Epithelial cell of esophagus (primary cell): ENCODE data around the gene MEGF9.

ENCODE experiments used
- DNase-seq: peaks from one replicate; pipeline ENCODE4 v3.0.0; 2010; ENCODE audit warnings: low read depth
- H3K4me3 ChIP-seq: 2 replicates; pipeline ENCODE4 v1.5.1; 2011; ENCODE audit warnings: mild to moderate bottlenecking, low read length, control low read depth
- TF ChIP-seq, protein P1 (sequence below): IDR thresholded peaks from 2 replicates; pipeline ENCODE4 v1.5.1; 2011; ENCODE audit warnings: low read depth, mild to moderate bottlenecking, low read length, control low read depth, inconsistent platforms; ENCODE audit not compliant: insufficient read depth; ENCODE audit errors: missing control alignments

Gene MEGF9

DNA sequence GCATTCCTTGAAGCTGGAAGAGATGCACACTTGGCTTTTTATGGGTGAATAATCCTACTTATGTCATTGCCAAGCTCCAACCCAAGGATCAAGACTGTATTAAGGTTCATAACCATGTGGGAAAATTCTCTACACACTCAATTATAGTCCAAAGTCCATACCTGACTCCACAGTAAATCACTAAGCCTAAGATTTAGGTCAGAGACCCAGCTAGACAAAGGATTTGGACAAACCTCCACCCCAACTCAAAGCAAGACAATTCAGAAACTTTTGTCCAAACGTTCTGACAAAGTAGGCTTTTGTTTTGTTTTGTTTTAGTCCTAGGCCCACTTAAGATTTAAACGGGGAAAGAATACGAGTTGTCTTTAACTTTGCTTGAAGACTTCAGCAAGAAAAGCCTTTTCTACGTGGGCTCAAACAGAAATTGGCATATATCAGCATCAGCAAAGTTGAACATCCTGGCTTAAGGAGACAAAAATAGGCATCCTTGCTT is 1.7 kb downstream of the MEGF9 start:
- peak overlapping the region; percentile 79 for H3K4me3 ChIP-seq
- TF ChIP-seq, protein P1, sequence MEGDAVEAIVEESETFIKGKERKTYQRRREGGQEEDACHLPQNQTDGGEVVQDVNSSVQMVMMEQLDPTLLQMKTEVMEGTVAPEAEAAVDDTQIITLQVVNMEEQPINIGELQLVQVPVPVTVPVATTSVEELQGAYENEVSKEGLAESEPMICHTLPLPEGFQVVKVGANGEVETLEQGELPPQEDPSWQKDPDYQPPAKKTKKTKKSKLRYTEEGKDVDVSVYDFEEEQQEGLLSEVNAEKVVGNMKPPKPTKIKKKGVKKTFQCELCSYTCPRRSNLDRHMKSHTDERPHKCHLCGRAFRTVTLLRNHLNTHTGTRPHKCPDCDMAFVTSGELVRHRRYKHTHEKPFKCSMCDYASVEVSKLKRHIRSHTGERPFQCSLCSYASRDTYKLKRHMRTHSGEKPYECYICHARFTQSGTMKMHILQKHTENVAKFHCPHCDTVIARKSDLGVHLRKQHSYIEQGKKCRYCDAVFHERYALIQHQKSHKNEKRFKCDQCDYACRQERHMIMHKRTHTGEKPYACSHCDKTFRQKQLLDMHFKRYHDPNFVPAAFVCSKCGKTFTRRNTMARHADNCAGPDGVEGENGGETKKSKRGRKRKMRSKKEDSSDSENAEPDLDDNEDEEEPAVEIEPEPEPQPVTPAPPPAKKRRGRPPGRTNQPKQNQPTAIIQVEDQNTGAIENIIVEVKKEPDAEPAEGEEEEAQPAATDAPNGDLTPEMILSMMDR, result no peak
- peak; percentile 9 for DNase-seq

DNA sequence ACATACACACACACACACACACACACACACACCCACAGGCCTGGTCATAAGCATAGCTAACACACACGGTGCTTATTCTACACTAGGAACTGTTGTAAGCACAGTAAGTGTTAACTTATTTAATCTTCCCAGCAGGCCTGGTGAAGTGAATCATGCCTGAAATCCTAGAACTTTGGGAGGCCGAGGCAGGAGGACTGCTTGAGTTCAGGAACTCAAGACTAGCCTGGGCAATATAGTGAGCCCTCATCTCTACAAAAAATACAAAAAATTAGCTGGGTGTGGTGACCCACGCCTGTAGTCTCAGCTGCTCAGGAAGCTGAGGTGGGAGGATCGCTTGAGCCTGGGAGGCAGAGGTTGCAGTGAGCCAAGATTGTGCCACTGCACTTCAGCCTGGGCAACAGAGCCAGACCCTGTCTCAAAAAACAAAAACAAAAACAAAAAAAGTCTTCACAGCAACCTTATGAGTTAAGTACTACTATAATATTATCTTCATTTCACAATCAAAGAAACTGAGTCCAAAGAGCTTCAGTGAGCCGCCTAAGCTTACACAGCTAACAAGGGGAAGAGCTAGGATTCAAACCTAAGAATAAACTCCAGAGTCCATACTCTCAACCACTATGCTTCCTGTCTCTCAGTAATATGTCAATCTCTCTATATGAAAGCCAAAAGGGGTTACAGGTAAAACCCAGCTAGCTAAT is 2.3 kb downstream of the MEGF9 start:
- H3K4me3 ChIP-seq, result peak overlapping the region; percentile 79
- TF ChIP-seq, protein P1, result no peak

GRCh38 chr9:120711354-120711753 is 2.9 kb downstream of the MEGF9 start:
- TF ChIP-seq, protein P1, result peak; percentile 13
- H3K4me3 ChIP-seq, result no peak overlapping the region
- DNase-seq, result peak; percentile 13

More for the DNA sequence above, 2.3 kb downstream of the MEGF9 start:
- peak; percentile 55 for DNase-seq

DNA sequence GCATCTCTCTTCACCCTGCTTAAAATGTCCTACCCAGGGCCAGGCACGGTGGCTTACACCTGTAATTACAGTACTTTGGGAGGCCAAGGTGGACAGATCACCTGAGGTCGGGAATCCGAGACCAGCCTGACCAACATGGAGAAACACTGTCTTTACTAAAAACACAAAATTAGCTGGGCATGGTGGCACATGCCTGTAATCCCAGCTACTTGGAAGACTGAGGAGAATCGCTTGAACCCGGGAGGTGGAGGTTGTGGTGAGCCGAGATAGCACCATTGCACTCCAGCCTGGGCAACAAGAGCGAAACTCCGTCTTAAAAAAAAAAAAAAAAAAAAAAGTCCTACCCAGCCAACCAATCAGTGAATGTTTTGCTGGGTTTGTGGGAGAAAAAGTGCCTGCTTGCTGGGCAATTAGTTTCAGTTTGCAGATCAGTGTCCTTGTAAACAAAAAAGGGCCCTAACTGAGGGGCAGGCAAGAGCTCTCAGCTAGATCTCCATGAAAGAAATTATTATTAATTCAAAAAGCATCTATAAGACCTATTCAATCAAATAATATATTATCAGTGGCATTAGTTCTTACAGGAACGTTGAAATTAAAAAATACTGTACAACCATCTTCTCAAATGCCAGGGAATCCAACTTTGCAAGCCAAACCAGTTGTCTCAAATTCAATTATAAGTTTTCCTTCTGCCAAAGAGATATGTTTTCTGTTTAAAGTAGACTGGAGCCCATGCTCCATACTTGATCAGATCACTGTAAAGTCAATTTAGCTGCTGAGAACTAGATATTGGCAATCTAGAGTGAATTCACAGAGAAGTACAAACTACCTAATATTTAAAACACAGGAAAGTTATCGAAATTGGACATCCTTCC is 3.9 kb downstream of the MEGF9 start:
- peak overlapping the region; percentile 21 for H3K4me3 ChIP-seq
- DNase-seq, result peak; percentile 43
- TF ChIP-seq, protein P1, result no peak

DNA sequence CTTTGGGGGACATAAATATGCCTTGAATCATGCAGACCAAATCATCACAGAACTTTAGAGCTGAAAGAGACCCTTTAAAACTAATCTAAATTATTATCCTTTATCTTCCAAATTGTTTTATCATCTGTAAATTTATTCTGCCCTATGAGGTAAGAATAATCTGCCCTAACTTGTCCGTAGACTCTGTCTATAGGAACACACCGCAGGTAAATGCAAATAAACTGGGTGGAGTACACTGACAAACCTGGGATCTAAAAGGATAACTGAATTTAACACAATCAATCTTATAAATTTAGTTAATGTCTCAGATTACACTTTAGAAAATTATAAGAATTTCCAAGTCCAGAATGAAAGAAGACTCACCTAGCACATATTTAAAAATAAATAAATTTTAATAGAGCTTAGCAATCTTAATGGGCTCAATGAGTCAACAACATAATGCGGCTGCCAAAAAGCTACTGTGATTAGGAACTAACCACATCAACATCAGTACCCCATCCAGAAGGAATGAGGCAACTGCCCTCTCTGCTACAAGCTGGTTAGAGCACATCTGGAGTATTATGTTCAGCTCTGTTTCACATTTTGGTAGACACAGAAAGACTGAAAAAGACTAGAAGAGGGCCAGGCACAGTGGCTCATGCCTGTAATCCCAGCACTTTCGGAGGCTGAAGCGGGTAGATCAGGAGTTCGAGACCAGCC is 5.6 kb downstream of the MEGF9 start:
- H3K4me3 ChIP-seq, result no peak overlapping the region
- TF ChIP-seq, protein P1, result no peak
- peak; percentile 91 for DNase-seq

DNA sequence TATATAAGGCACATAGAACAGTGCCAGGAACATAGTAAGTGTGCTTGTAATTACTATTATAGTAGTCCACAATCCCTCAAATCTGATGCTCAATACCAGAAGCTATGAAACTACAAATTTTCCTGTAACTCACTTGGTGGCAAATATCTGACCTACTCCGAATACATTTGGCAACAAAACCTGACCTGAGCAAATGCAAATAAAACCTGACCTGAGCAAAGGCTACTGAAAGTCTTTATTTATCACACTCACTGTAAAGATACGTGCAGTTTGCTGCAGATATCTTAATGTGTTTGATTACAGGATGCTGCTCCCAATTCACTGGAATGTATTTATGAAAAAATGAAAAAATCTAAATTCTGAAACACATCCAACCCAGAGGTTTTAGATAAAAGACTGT is 7.1 kb downstream of the MEGF9 start:
- TF ChIP-seq, protein P1, result no peak
- no peak overlapping the region for H3K4me3 ChIP-seq
- DNase-seq, result no peak
